ENCODE measurements around the gene LPIN1. TPM values are rescaled to one million over a fixed set of nuclear protein-coding genes. Genes with fewer than 3 reads are reported as not detected.
"Not testable (repeated sequence)": the region's sequence is repeated elsewhere in the genome, so short reads cannot be mapped to it uniquely, and the experiment has no call there.

Gene LPIN1
- total RNA-seq, 3 donors from 2014 or later, result 29.7 to 38.4 (median 30.4) TPM

DNA sequence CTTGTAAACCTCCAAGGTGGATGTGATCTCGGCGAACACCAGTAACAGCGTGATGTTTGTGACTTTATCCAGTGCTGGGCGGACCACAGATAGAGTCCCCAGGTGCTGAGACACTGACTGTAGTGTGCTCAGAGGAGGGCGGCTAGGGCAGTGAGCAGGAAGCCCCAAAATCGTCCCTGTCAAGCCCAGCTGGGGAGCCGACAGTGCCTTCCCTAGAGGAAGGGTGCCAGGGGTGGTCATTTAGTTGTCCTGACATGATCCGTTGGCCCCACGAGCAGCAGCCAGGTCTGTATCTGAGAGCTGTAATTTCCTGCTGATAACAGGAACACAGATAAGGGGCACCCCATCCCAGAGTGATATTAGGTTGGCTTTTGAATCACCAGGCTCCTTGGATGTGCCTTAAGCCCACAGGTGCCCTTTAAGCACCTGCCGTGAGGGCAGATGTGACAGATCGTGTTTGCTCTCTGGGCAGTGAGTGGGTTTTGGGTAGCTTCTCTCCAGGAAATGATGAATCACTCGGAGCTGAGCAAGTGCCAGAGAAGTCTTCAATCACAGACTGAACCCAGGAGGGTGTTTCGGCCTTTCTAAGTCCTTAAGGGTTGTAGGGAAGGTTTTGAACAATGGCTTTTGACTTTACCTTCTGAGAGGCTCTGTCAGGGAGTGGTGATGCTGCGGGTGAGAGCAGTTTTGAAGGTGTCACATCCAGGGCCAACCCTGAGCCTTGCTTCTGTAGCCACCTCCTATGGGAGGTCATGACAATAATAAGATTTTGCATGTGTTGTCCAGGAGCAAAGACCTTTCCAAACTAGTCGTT lies 7.7 kb downstream of the LPIN1 start:
- Histone ChIP-seq H3K9me3 (no peaks in the 10 kb centered on the region), H3K4me3 (no peak overlapping the region), H3K36me3 (ENCODE audit: low read depth) (no peaks in the 10 kb centered on the region), H3K4me1 (ENCODE audit: low read depth) (peaks cover 23% of the 10 kb centered on the region)
- DNase-seq, result peak in 2 of 3 donors; percentile 55 to 60
- TF ChIP-seq, protein P1, sequence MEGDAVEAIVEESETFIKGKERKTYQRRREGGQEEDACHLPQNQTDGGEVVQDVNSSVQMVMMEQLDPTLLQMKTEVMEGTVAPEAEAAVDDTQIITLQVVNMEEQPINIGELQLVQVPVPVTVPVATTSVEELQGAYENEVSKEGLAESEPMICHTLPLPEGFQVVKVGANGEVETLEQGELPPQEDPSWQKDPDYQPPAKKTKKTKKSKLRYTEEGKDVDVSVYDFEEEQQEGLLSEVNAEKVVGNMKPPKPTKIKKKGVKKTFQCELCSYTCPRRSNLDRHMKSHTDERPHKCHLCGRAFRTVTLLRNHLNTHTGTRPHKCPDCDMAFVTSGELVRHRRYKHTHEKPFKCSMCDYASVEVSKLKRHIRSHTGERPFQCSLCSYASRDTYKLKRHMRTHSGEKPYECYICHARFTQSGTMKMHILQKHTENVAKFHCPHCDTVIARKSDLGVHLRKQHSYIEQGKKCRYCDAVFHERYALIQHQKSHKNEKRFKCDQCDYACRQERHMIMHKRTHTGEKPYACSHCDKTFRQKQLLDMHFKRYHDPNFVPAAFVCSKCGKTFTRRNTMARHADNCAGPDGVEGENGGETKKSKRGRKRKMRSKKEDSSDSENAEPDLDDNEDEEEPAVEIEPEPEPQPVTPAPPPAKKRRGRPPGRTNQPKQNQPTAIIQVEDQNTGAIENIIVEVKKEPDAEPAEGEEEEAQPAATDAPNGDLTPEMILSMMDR (IDR thresholded peaks at IDR 0.05), result no peak
- intact Hi-C loops (cut with DNase I, micrococcal nuclease), result no loop called here
- ATAC-seq, result peak; percentile 74

DNA sequence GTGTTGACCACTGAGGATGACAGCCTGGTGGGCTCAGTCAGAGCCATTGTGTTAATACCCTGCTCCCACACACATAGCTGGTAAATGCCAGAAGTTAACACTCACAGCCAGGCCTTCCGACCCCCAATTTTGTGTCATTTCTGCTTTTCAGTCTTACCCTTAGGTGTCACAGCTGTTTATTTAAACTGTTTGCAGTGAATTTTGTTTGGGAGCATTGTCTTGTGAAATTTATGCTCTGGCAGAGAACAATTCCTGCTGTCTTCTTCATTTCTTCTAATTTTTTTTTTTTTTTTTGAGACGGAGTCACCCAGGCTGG lies 8.2 kb downstream of the LPIN1 start:
- ATAC-seq, result no peak
- TF ChIP-seq, protein P1 (IDR thresholded peaks at IDR 0.05), result no peak
- H3K4me1 ChIP-seq (ENCODE audit: low read depth), result peaks cover 23% of the 10 kb centered on the region
- intact Hi-C loops (cut with DNase I, micrococcal nuclease), result no loop called here
- no peak overlapping the region for H3K4me3 ChIP-seq
- no peaks in the 10 kb centered on the region for H3K9me3 ChIP-seq
- no peaks in the 10 kb centered on the region for H3K36me3 ChIP-seq (ENCODE audit: low read depth)
- DNase-seq, result no peak

DNA sequence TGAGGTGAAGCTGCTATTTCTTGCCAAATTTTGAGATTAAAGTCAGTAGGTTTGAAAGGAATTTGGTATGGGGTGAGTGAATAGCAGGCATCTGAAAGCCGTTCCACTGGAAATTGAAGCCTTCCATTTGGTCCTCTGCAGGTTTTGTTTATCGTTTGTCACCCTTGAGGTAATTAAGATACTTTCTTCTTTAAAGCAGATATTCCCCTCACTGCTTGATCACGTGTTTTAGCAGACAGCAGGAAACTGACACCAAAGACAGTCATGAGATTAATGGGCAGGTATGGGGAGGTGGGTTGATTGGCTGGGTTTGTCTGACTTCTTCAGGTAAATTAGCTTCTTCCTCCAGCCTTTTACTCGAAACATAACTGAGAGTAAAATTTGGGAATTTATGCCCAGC lies 10.7 kb downstream of the LPIN1 start:
- intact Hi-C loops (cut with DNase I, micrococcal nuclease), result no loop called here
- H3K36me3 ChIP-seq (ENCODE audit: low read depth), result no peaks in the 10 kb centered on the region
- TF ChIP-seq, protein P1 (IDR thresholded peaks at IDR 0.05), result no peak
- H3K4me1 ChIP-seq (ENCODE audit: low read depth), result peaks cover 36% of the 10 kb centered on the region
- no peak overlapping the region for H3K4me3 ChIP-seq
- DNase-seq (no peak), ATAC-seq (no peak)
- no peaks in the 10 kb centered on the region for H3K9me3 ChIP-seq

DNA sequence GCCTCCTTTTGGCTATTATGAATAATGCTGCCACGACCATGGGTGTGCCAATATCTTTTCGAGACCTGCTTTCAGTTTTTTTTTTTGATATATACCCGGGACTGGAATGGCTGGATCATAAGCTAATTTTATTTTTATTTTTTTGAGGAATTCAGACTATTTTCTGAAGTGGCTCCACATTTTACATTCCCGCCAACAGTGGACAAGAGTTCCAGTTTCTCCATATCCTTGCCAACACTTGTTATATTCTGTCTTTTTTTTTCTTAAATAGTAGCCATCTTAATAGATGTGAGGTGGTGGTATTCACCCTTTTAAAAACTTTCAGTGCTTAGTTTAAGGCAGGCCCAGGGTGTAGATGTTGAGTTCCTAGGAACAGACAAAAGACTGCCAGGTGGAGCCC lies 11.8 kb downstream of the LPIN1 start:
- H3K9me3 ChIP-seq, result no peaks in the 10 kb centered on the region
- TF ChIP-seq, protein P1 (IDR thresholded peaks at IDR 0.05), result no peak
- H3K4me3 ChIP-seq, result no peak overlapping the region
- H3K36me3 ChIP-seq (ENCODE audit: low read depth), result no peaks in the 10 kb centered on the region
- ATAC-seq (no peak), DNase-seq (no peak)
- intact Hi-C loops (cut with DNase I, micrococcal nuclease), result no loop called here
- peaks cover 29% of the 10 kb centered on the region for H3K4me1 ChIP-seq (ENCODE audit: low read depth)

DNA sequence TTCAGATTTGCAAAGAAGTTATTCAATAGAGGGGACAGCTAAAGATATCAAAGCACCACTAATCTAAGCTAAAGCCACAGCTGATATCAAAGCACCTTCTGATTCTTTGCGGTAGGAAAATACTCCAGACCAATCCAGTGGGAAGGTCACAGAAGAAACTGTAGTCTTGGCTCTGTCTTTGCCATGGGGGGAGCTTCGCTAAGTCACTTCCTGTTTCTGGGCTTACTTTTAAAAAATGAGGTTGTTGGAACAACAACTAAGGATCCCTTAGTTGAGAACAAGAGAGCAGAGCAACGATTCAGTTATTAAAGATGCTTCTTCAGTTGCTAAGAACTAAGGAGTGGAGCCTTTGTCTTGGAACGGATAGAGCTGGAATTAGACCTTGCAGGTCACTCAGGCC lies 12.2 kb downstream of the LPIN1 start:
- intact Hi-C loops (cut with DNase I, micrococcal nuclease), result no loop called here
- ATAC-seq (no peak), DNase-seq (no peak)
- Histone ChIP-seq H3K9me3 (no peaks in the 10 kb centered on the region), H3K36me3 (ENCODE audit: low read depth) (no peaks in the 10 kb centered on the region), H3K4me3 (no peak overlapping the region), H3K4me1 (ENCODE audit: low read depth) (peaks cover 25% of the 10 kb centered on the region)
- TF ChIP-seq, protein P1 (IDR thresholded peaks at IDR 0.05), result no peak

DNA sequence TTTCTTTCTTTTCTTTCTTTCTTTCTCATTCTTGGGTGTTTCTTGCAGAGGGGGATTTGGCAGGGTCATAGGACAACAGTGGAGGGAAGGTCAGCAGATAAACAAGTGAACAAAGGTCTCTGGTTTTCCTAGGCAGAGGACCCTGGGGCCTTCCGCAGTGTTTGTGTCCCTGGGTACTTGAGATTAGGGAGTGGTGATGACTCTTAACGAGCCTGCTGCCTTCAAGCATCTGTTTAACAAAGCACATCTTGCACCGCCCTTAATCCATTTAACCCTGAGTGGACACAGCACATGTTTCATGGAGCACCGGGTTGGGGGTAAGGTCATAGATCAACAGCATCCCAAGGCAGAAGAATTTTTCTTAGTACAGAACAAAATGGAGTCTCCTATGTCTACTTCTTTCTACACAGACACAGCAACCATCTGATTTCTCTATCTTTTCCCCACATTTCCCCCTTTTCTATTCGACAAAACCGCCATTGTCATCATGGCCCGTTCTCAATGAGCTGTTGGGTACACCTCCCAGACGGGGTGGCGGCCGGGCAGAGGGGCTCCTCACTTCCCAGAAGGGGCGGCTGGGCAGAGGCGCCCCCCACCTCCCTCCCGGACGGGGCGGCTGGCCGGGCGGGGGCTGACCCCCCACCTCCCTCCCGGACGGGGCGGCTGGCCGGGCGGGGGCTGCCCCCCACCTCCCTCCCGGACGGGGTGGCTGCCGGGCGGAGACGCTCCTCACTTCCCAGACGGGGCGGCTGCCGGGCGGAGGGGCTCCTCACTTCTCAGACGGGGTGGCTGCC lies 12.9 kb downstream of the LPIN1 start:
- peaks cover 21% of the 10 kb centered on the region for H3K4me1 ChIP-seq (ENCODE audit: low read depth)
- H3K9me3 ChIP-seq; H3K36me3 ChIP-seq (ENCODE audit: low read depth); intact Hi-C loops (cut with DNase I, micrococcal nuclease); ATAC-seq; H3K4me3 ChIP-seq; DNase-seq: not testable (repeated sequence)

Data from mucosa of descending colon (tissue), 3 donors.